CD4-positive, CD25-positive, alpha-beta regulatory T cell (primary cell): ENCODE data around the gene RAB3C. TPM values are rescaled to one million over a fixed set of nuclear protein-coding genes. Genes with fewer than 3 reads are reported as not detected.

Experiments
- ATAC-seq, 2 donors: fragments of 150-1000 bp; cut with Tn5 transposase; one replicate each; pipeline ENCODE4 v1.10.0; 2021; ENCODE audit warnings: low read depth in 2 of 2, moderate number of reproducible peaks in 2 of 2, moderate library complexity in 1 of 2
- DNase-seq, 3 donors: peaks; one replicate each; pipeline versions ENCODE4 v3.0.0 to v3.0.0-alpha.2; 2012 to 2022; ENCODE audit warnings: mixed read lengths in 1 of 3
- H3K27ac ChIP-seq: one replicate; pipeline ENCODE4 v1.7.0; 2013; ENCODE audit warnings: mild to moderate bottlenecking, low read length; ENCODE audit not compliant: insufficient read depth, poor library complexity, severe bottlenecking
- H3K27me3 ChIP-seq: one replicate; pipeline ENCODE4 v1.7.0; 2013; ENCODE audit warnings: low read length; ENCODE audit not compliant: control insufficient read depth, insufficient read depth
- H3K36me3 ChIP-seq: one replicate; pipeline ENCODE4 v1.7.0; 2013; ENCODE audit warnings: mild to moderate bottlenecking, low read length, moderate library complexity; ENCODE audit not compliant: control insufficient read depth, insufficient read depth
- H3K4me1 ChIP-seq: 2 replicates; pipeline ENCODE4 v1.7.0; 2013; ENCODE audit warnings: mild to moderate bottlenecking, low read length; ENCODE audit not compliant: insufficient read depth, control insufficient read depth, poor library complexity, severe bottlenecking
- H3K4me3 ChIP-seq: one replicate; pipeline ENCODE4 v1.7.0; 2013; ENCODE audit warnings: low read depth, mild to moderate bottlenecking, low read length, moderate library complexity
- H3K9me3 ChIP-seq, 2 experiments: 1 replicate in 1 of 2; 2 replicates in 1 of 2; pipeline ENCODE4 v1.7.0; 2013; ENCODE audit warnings: low read length in 2 of 2, mild to moderate bottlenecking in 1 of 2, moderate library complexity in 1 of 2; ENCODE audit not compliant: control insufficient read depth in 2 of 2
- H3K27ac Mint-ChIP-seq, 3 donors: one replicate each; pipeline ENCODE4 v1.8.0; 2020 to 2022; ENCODE audit warnings: mild to moderate bottlenecking in 3 of 3, mixed read lengths in 3 of 3, moderate library complexity in 2 of 3
- H3K27me3 Mint-ChIP-seq: one replicate; pipeline ENCODE4 v1.8.0; 2022; ENCODE audit warnings: mild to moderate bottlenecking, mixed read lengths
- H3K36me3 Mint-ChIP-seq: one replicate; pipeline ENCODE4 v1.8.0; 2020; ENCODE audit warnings: mixed read lengths
- H3K4me1 Mint-ChIP-seq, 4 donors: one replicate each; pipeline ENCODE4 v1.8.0; 2020 to 2022; ENCODE audit warnings: mixed read lengths in 4 of 4, mild to moderate bottlenecking in 1 of 4
- H3K4me3 Mint-ChIP-seq, 4 donors: one replicate each; pipeline ENCODE4 v1.8.0; 2020 to 2022; ENCODE audit warnings: mild to moderate bottlenecking in 4 of 4, mixed read lengths in 4 of 4, moderate library complexity in 3 of 4
- H3K9me3 Mint-ChIP-seq, 7 donors: one replicate each; pipeline ENCODE4 v1.8.0; 2020 to 2022; ENCODE audit warnings: mixed read lengths in 7 of 7, mild to moderate bottlenecking in 3 of 7, moderate library complexity in 2 of 7
- polyA plus RNA-seq, 4 donors: library from polyadenylated mRNA; unstranded; fragments of 300-500 nt; fragmentation: Illumina TruSeq; gene quantifications; one replicate each; pipeline ENCODE4 v1.2.3, GENCODE V29; 2021
- total RNA-seq: library from RNA; stranded (reverse); gene quantifications from one replicate; pipeline ENCODE4 v1.2.3, GENCODE V29; 2022

Gene RAB3C
- total and polyA plus RNA-seq, 5 donors from 2014 or later: not detected

- ATAC-seq: no peak
- H3K9me3 ChIP-seq: no peaks in the 10 kb centered on the region
- DNase-seq: no peak
- H3K4me3 ChIP-seq: no peak overlapping the region
- Mint-ChIP-seq H3K4me1 (no peaks in the 10 kb centered on the region), H3K36me3 (no peaks in the 10 kb centered on the region), H3K9me3 (peaks cover 0 to 3% (median 0%) of the 10 kb centered on the region in 7 donors), H3K27me3 (no peaks in the 10 kb centered on the region), H3K27ac (no peak overlapping the region), H3K4me3 (no peak overlapping the region)
- no peaks in the 10 kb centered on the region for H3K27me3 ChIP-seq
- no peaks in the 10 kb centered on the region for H3K4me1 ChIP-seq
- no peak overlapping the region for H3K27ac ChIP-seq
- no peaks in the 10 kb centered on the region for H3K36me3 ChIP-seq
Measured at GRCh38 chr5:58847041-58847440, 264.2 kb downstream of the RAB3C start.

- H3K9me3 Mint-ChIP-seq: no peaks in the 10 kb centered on the region
- H3K36me3 Mint-ChIP-seq: no peaks in the 10 kb centered on the region
- no peak overlapping the region for H3K4me3 ChIP-seq
- peaks cover 5% of the 10 kb centered on the region for H3K27me3 ChIP-seq
- no peaks in the 10 kb centered on the region for H3K4me1 ChIP-seq
- ATAC-seq: no peak
- no peaks in the 10 kb centered on the region for H3K4me1 Mint-ChIP-seq
- H3K4me3 Mint-ChIP-seq: no peak overlapping the region
- H3K27ac ChIP-seq: no peak overlapping the region
- no peak for DNase-seq
- H3K27me3 Mint-ChIP-seq: peaks cover 4% of the 10 kb centered on the region
- no peaks in the 10 kb centered on the region for H3K9me3 ChIP-seq
- no peak overlapping the region for H3K27ac Mint-ChIP-seq
- H3K36me3 ChIP-seq: no peaks in the 10 kb centered on the region
Measured at GRCh38 chr5:58849223-58849622, 266.3 kb downstream of the RAB3C start.

GRCh38 chr5:58849921-58850667 is 267.2 kb downstream of the RAB3C start:
- Mint-ChIP-seq H3K4me1 (no peaks in the 10 kb centered on the region), H3K9me3 (no peaks in the 10 kb centered on the region), H3K27ac (no peak overlapping the region), H3K4me3 (no peak overlapping the region), H3K36me3 (no peaks in the 10 kb centered on the region), H3K27me3 (peaks cover 4% of the 10 kb centered on the region)
- H3K4me3 ChIP-seq: no peak overlapping the region
- no peaks in the 10 kb centered on the region for H3K4me1 ChIP-seq
- no peaks in the 10 kb centered on the region for H3K9me3 ChIP-seq
- H3K27me3 ChIP-seq: peaks cover 5% of the 10 kb centered on the region
- DNase-seq (peak in 1 of 3 donors; percentile 24), ATAC-seq (no peak)
- no peak overlapping the region for H3K27ac ChIP-seq
- H3K36me3 ChIP-seq: no peaks in the 10 kb centered on the region

- H3K4me3 Mint-ChIP-seq: no peak overlapping the region
- H3K4me1 Mint-ChIP-seq: no peaks in the 10 kb centered on the region
- H3K9me3 Mint-ChIP-seq: peaks cover 0 to 2% (median 0%) of the 10 kb centered on the region in 7 donors
- H3K4me1 ChIP-seq: no peaks in the 10 kb centered on the region
- H3K27me3 ChIP-seq: peaks cover 5% of the 10 kb centered on the region
- no peak overlapping the region for H3K27ac ChIP-seq
- no peak for DNase-seq
- ATAC-seq: no peak
- no peaks in the 10 kb centered on the region for H3K36me3 Mint-ChIP-seq
- H3K4me3 ChIP-seq: no peak overlapping the region
- no peak overlapping the region for H3K27ac Mint-ChIP-seq
- H3K9me3 ChIP-seq: no peaks in the 10 kb centered on the region
- H3K27me3 Mint-ChIP-seq: peaks cover 4% of the 10 kb centered on the region
- H3K36me3 ChIP-seq: no peaks in the 10 kb centered on the region
Measured at GRCh38 chr5:58851153-58851552, 268.3 kb downstream of the RAB3C start.

GRCh38 chr5:58851571-58851970 is 268.7 kb downstream of the RAB3C start:
- Mint-ChIP-seq H3K4me3 (no peak overlapping the region), H3K9me3 (peaks cover 0 to 2% (median 0%) of the 10 kb centered on the region in 7 donors), H3K36me3 (no peaks in the 10 kb centered on the region), H3K4me1 (no peaks in the 10 kb centered on the region), H3K27me3 (peaks cover 4% of the 10 kb centered on the region), H3K27ac (no peak overlapping the region)
- Histone ChIP-seq H3K27ac (no peak overlapping the region), H3K4me1 (no peaks in the 10 kb centered on the region), H3K9me3 (no peaks in the 10 kb centered on the region), H3K36me3 (no peaks in the 10 kb centered on the region), H3K27me3 (peaks cover 5% of the 10 kb centered on the region), H3K4me3 (no peak overlapping the region)
- DNase-seq (no peak), ATAC-seq (no peak)

GRCh38 chr5:58852566-58852965 is 269.7 kb downstream of the RAB3C start:
- Histone ChIP-seq H3K4me1 (no peaks in the 10 kb centered on the region), H3K36me3 (no peaks in the 10 kb centered on the region), H3K4me3 (no peak overlapping the region), H3K9me3 (no peaks in the 10 kb centered on the region), H3K27me3 (peaks cover 5% of the 10 kb centered on the region), H3K27ac (no peak overlapping the region)
- Mint-ChIP-seq H3K4me3 (no peak overlapping the region), H3K9me3 (peaks cover 0 to 2% (median 0%) of the 10 kb centered on the region in 7 donors), H3K36me3 (no peaks in the 10 kb centered on the region), H3K27ac (no peak overlapping the region), H3K4me1 (no peaks in the 10 kb centered on the region), H3K27me3 (peaks cover 4% of the 10 kb centered on the region)
- ATAC-seq: no peak
- DNase-seq: no peak

GRCh38 chr5:58854441-58854840 is 271.6 kb downstream of the RAB3C start:
- Histone ChIP-seq H3K4me3 (no peak overlapping the region), H3K27me3 (peaks cover 7% of the 10 kb centered on the region), H3K9me3 (no peaks in the 10 kb centered on the region), H3K4me1 (no peaks in the 10 kb centered on the region), H3K27ac (no peak overlapping the region), H3K36me3 (no peaks in the 10 kb centered on the region)
- ATAC-seq (no peak), DNase-seq (no peak)
- Mint-ChIP-seq H3K27ac (no peak overlapping the region), H3K4me3 (no peak overlapping the region), H3K9me3 (peaks cover 0 to 2% (median 0%) of the 10 kb centered on the region in 7 donors), H3K27me3 (peaks cover 5% of the 10 kb centered on the region), H3K4me1 (no peaks in the 10 kb centered on the region), H3K36me3 (no peaks in the 10 kb centered on the region)
